Measurements from ENCODE around the gene FOXI3. TPM values are rescaled to one million over a fixed set of nuclear protein-coding genes. Genes with fewer than 3 reads are reported as not detected.
"Not testable (repeated sequence)": the region's sequence is repeated elsewhere in the genome, so short reads cannot be mapped to it uniquely, and the experiment has no call there.

The FOXI3 gene
- total RNA-seq, 1 donor = not detected

- no peak overlapping the region for H3K4me3 ChIP-seq (ENCODE audit: low read depth, low read length)
- DNase-seq (ENCODE audit: low read depth) = no peak
- no peak for TF ChIP-seq CTCF (IDR thresholded peaks at IDR 0.05; ENCODE audit: insufficient read depth, low read length)
Observed at GRCh38 chr2:88442473-88442872, 10.0 kb downstream of the FOXI3 start.

GRCh38 chr2:88442061-88442460 is 10.4 kb downstream of the FOXI3 start:
- H3K4me3 ChIP-seq (ENCODE audit: low read depth, low read length) = no peak overlapping the region
- no peak for DNase-seq (ENCODE audit: low read depth)
- TF ChIP-seq CTCF (IDR thresholded peaks at IDR 0.05; ENCODE audit: insufficient read depth, low read length) = no peak

GRCh38 chr2:88437010-88437409 is 15.5 kb downstream of the FOXI3 start:
- TF ChIP-seq CTCF (IDR thresholded peaks at IDR 0.05; ENCODE audit: insufficient read depth, low read length) = no peak
- DNase-seq (ENCODE audit: low read depth) = no peak
- no peak overlapping the region for H3K4me3 ChIP-seq (ENCODE audit: low read depth, low read length)

- TF ChIP-seq CTCF (IDR thresholded peaks at IDR 0.05; ENCODE audit: insufficient read depth, low read length) = no peak
- no peak for DNase-seq (ENCODE audit: low read depth)
- no peak overlapping the region for H3K4me3 ChIP-seq (ENCODE audit: low read depth, low read length)
Observed at GRCh38 chr2:88429929-88430328, 22.6 kb downstream of the FOXI3 start.

- no peak for DNase-seq (ENCODE audit: low read depth)
- no peak for TF ChIP-seq CTCF (IDR thresholded peaks at IDR 0.05; ENCODE audit: insufficient read depth, low read length)
Observed at GRCh38 chr2:88423733-88424132, 28.8 kb downstream of the FOXI3 start.

GRCh38 chr2:88419051-88419450 is 33.4 kb downstream of the FOXI3 start:
- H3K4me3 ChIP-seq (ENCODE audit: low read depth, low read length); DNase-seq (ENCODE audit: low read depth): not testable (repeated sequence)

More at GRCh38 chr2:88423733-88424132, 28.8 kb downstream of the FOXI3 start:
- no peak overlapping the region for H3K4me3 ChIP-seq (ENCODE audit: low read depth, low read length)

GRCh38 chr2:88416016-88416663 is 36.4 kb downstream of the FOXI3 start:
- no peak for TF ChIP-seq CTCF (IDR thresholded peaks at IDR 0.05; ENCODE audit: insufficient read depth, low read length)
- no peak overlapping the region for H3K4me3 ChIP-seq (ENCODE audit: low read depth, low read length)
- DNase-seq (ENCODE audit: low read depth) = no peak

- DNase-seq (ENCODE audit: low read depth) = not testable (repeated sequence)
Observed at GRCh38 chr2:88408870-88409269, 43.6 kb downstream of the FOXI3 start.

More at GRCh38 chr2:88408870-88409269, 43.6 kb downstream of the FOXI3 start:
- not testable (repeated sequence) for H3K4me3 ChIP-seq (ENCODE audit: low read depth, low read length)

All from fibroblast of the aortic adventitia (primary cell).